Activated naive CD4-positive, alpha-beta T cell treated with anti-CD3 and anti-CD28 coated beads, Interleukin-2, amount 50 U/mL, for 24 hours (primary cell): Measurements from ENCODE around the gene LY6G5B.

ENCODE experiments used
- H3K27ac Mint-ChIP-seq: one replicate; pipeline ENCODE4 v1.8.0; 2021; ENCODE audit warnings: mild to moderate bottlenecking, mixed read lengths
- H3K27me3 Mint-ChIP-seq: one replicate; pipeline ENCODE4 v1.8.0; 2021; ENCODE audit warnings: mixed read lengths
- H3K36me3 Mint-ChIP-seq: one replicate; pipeline ENCODE4 v1.8.0; 2021; ENCODE audit warnings: mixed read lengths
- H3K4me1 Mint-ChIP-seq: one replicate; pipeline ENCODE4 v1.8.0; 2021; ENCODE audit warnings: mixed read lengths
- H3K4me3 Mint-ChIP-seq: one replicate; pipeline ENCODE4 v1.8.0; 2021; ENCODE audit warnings: mild to moderate bottlenecking, mixed read lengths
- H3K9me3 Mint-ChIP-seq: one replicate; pipeline ENCODE4 v1.8.0; 2021; ENCODE audit warnings: mixed read lengths

LY6G5B gene

DNA sequence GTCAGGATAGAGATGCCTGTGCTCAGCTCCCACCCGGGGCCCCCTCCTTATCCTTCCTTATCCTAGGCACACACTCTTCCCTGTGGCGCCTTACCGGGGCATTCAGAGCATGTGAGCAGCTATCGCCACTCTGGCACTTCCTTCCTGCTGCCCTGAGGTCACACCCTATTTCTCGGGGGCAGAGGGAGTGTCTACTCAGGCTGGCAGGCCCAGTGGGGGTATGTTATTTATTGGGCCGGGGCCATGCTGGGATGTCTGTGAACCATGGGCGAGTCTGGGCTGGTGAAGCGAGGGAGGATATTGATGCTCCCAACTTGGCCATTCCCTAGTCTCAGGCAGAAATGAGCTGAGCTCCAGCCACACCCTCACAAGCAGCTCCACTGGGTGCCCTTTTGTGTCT, 41.5 kb downstream of the LY6G5B start:
- Mint-ChIP-seq H3K4me1 (peaks cover 19% of the 10 kb centered on the region), H3K9me3 (no peaks in the 10 kb centered on the region), H3K27ac (no peak overlapping the region), H3K4me3 (no peak overlapping the region), H3K36me3 (no peaks in the 10 kb centered on the region), H3K27me3 (no peaks in the 10 kb centered on the region)

DNA sequence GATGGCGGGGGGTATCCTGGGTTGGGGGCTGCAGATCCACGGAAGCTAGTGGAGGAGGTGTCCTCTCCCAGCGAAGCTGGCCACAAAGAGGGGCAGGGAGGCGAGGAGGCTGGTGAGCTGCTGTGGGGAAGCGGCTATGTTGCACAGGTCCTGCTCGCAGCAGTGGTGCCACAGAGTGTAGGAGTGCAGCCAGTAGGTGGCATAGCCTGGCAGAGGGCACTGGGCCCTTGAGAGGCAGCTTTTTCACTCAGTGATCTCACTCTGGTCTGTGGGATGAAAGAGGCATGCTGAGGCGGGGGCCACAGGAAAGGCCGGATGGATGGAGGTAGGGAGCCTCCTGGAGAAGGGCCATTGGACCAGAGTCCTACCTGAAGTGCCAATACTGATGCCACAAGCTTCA, 42.5 kb downstream of the LY6G5B start:
- Mint-ChIP-seq H3K27ac (no peak overlapping the region), H3K27me3 (no peaks in the 10 kb centered on the region), H3K4me3 (no peak overlapping the region), H3K4me1 (peaks cover 19% of the 10 kb centered on the region), H3K9me3 (no peaks in the 10 kb centered on the region), H3K36me3 (no peaks in the 10 kb centered on the region)

DNA sequence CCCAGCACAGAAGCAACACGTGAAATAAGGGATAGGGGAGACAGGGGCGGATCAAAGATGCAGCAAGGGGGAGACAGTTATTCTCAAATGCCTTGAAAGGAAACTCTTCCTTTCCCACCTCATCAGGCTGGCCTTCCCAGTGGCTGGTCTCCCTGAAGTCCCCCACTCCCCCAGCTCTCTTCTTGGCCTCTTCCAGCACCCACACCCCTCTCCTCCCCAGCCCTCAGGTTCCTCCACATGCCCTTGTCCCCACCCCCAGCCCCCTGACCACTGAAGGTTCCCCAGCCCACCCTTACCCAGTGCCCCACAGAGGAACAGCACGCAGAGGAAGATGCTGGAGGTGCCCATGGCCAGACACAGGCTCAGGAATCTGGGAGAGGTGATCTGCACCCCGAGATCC, 43.7 kb downstream of the LY6G5B start:
- Mint-ChIP-seq H3K27me3 (no peaks in the 10 kb centered on the region), H3K4me3 (no peak overlapping the region), H3K4me1 (peaks cover 19% of the 10 kb centered on the region), H3K9me3 (no peaks in the 10 kb centered on the region), H3K36me3 (no peaks in the 10 kb centered on the region), H3K27ac (no peak overlapping the region)

DNA sequence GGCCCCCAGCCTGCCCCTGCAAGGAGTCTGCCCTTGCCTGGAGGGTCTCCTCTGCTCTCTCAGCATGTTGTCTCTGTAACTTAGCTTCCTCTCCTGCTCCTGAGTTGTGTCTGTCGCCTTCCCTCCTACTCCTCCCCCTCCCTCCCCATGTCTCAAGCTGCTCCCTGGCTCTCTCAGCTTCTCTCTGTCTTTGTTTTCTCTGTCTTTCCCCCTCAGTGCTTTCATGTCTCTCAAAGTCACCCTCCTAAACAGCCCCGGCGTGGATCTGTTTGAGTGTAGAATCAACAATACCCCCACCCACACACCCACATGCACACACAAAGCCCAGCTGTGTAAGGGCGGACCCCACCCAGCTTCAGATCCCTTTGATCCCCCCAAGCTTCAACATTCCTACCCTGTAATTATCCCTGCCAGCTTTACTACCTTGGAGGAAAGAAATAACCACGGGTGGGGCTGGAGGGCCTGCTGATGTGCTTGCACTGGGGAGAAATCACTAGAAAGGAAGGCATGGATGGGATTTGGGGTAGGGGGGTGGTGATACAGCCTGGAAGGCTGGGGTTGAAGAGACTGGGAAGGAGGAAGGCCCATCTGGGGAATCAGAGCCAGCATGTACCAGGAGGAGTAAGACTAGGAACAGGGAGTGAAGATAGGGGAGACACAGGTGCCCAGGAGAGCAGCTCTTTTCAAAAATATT, 44.4 kb downstream of the LY6G5B start:
- H3K27me3 Mint-ChIP-seq = no peaks in the 10 kb centered on the region
- H3K27ac Mint-ChIP-seq = peak overlapping the region; percentile 17
- H3K9me3 Mint-ChIP-seq = no peaks in the 10 kb centered on the region
- H3K36me3 Mint-ChIP-seq = no peaks in the 10 kb centered on the region
- H3K4me3 Mint-ChIP-seq = no peak overlapping the region
- H3K4me1 Mint-ChIP-seq = peaks cover 19% of the 10 kb centered on the region

DNA sequence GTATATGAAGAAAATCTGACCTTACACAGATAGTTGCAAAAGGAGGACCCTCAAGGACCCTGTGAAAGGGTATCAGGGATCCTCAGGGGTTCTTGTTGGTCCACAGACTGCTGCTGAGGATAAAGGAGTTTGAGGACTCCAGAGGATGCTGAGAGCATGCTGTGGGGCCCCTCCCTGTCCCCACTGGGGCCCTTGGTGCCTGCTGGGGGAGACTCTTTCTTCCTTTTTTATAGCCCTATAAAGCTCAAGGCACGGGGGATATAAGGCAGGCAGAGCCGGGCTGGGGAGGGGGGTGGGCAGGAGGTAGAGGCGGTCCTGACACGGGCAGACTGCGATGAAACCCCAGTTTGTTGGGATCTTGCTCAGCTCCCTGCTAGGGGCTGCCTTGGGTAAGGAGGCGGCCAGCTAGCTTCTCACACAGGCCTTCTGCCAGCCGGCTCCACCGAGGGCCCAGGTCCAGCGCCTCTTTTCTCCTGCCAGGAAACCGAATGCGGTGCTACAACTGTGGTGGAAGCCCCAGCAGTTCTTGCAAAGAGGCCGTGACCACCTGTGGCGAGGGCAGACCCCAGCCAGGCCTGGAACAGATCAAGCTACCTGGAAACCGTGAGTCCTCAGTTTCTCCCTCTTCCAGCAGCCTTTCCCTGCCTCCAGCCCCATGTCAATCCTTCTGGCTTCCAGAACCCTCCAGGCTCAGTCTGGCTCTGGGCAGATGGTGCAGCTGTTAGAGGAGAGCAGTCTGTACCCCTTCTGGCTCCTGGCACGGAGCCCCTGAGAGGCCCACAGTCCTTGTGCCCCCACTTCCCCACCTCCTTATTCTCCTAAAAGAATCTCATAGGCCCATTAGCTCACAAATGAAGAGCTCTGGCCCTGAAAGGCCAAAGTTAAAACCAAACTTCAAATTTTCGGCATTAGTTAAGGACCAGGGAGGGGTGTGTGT, 45.5 kb downstream of the LY6G5B start, which contains the start of gene LY6G6D:
TSS of gene LY6G6D (plus strand) at position 327 of the 937 bp plus-strand sequence. CDS start at position 335, 8 bp downstream.
- Mint-ChIP-seq H3K27me3 (no peaks in the 10 kb centered on the region), H3K4me1 (peaks cover 19% of the 10 kb centered on the region), H3K27ac (no peak within 1 kb of the TSS), H3K4me3 (no peak within 1 kb of the TSS), H3K9me3 (no peaks in the 10 kb centered on the region), H3K36me3 (no peaks in the 10 kb centered on the region)

DNA sequence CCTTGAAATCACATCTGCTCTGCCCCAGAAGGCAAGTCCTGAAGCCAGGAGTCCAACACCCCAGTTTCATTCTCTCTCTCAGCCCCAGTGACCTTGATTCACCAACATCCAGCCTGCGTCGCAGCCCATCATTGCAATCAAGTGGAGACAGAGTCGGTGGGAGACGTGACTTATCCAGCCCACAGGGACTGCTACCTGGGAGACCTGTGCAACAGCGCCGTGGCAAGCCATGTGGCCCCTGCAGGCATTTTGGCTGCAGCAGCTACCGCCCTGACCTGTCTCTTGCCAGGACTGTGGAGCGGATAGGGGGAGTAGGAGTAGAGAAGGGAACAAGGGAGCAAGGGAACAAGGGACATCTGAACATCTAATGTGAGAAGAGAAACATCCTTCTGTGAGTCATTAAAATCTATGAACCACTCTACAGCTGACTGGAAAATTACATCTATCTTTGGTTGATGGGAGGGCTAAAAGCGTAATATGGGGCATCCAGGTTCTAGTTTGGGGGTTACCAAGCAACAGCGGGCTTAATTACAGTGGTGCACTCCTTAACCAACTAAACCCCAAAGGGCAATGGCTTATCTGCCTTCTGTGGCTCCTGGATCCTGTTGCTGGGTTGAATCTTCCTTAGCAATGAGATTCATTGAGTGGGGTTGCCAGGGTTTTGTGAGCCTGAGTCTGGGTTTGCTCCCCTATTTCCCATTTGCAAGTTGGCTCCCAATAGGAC, 47.9 kb downstream of the LY6G5B start:
- Mint-ChIP-seq H3K4me3 (no peak overlapping the region), H3K9me3 (no peaks in the 10 kb centered on the region), H3K27me3 (no peaks in the 10 kb centered on the region), H3K27ac (peak overlapping the region; percentile 14), H3K36me3 (no peaks in the 10 kb centered on the region), H3K4me1 (peaks cover 5% of the 10 kb centered on the region)

DNA sequence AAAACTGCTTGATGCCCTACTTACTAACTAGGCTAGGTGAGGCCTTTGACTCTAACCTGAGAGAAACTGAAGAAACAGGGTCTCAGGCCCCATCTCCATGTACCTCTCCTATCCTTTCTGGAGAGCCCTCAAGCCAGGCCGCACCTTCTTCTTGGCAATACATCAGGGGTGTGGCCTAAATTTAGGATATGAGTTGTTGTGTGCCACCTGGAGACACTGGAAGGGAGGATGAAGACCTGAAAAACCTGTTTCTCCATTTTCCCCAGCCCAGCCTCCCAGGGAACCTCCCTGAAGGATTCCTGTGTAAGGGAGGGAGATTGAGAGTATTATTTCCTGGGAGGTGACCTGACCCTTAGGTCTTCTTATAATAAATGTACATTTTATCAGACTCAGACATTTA, 48.5 kb downstream of the LY6G5B start:
- Mint-ChIP-seq H3K27ac (peak overlapping the region; percentile 46), H3K27me3 (no peaks in the 10 kb centered on the region)

DNA sequence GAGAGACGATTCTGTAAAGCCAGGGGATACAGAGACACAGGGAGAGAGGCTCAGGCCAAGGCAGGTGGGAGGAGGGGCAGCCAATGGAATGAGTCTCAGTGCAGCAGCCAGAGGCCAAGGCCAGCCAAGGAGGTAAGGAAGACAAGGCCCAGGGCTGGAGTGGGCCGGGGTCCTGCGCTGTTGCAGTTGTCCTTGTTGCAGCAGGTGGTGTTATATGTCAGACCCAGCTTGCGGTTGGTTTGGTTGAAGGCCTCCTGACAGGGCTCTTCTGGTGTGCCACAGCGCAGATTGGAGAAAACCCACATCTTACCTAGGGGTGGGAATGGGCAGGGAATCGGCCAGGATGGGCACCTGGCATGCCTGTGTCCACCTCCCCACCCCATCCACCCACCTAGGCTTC, 49.2 kb downstream of the LY6G5B start:
- Mint-ChIP-seq H3K9me3 (no peaks in the 10 kb centered on the region), H3K36me3 (no peaks in the 10 kb centered on the region), H3K27ac (no peak overlapping the region), H3K4me1 (peaks cover 2% of the 10 kb centered on the region), H3K27me3 (no peaks in the 10 kb centered on the region), H3K4me3 (no peak overlapping the region)

More for the DNA sequence above, 48.5 kb downstream of the LY6G5B start:
- Mint-ChIP-seq H3K4me1 (peaks cover 5% of the 10 kb centered on the region), H3K4me3 (no peak overlapping the region), H3K36me3 (no peaks in the 10 kb centered on the region), H3K9me3 (no peaks in the 10 kb centered on the region)

DNA sequence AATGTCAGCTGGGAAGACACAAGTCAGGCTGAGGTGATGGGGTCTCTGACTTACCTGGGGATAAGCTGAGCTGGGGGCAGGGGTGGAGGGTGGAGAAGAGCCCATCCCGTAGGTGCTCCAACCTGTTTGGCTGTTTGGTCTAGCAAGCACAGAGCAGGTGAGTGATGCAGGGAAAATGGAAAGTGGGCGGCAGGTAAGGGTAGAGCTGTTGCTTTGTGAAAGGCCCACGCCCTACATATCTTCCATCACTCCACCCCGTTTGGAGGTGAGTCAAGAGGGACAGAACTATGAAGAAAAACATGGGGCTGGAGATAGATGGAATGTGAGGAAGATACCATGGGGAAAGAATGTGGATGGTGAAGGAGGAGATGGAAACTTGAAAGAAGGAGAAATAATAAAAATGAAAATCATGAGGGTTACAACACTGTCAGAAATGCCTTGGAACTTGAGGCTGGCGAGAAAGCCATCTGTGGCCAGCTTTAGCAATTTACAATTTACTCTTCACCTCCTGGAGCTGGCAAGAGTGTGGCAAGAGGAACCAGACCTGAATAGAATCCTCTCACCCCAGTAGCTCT, 50.5 kb downstream of the LY6G5B start:
- Mint-ChIP-seq H3K27me3 (no peaks in the 10 kb centered on the region), H3K4me3 (no peak overlapping the region), H3K4me1 (no peaks in the 10 kb centered on the region), H3K36me3 (no peaks in the 10 kb centered on the region), H3K9me3 (no peaks in the 10 kb centered on the region), H3K27ac (no peak overlapping the region)

DNA sequence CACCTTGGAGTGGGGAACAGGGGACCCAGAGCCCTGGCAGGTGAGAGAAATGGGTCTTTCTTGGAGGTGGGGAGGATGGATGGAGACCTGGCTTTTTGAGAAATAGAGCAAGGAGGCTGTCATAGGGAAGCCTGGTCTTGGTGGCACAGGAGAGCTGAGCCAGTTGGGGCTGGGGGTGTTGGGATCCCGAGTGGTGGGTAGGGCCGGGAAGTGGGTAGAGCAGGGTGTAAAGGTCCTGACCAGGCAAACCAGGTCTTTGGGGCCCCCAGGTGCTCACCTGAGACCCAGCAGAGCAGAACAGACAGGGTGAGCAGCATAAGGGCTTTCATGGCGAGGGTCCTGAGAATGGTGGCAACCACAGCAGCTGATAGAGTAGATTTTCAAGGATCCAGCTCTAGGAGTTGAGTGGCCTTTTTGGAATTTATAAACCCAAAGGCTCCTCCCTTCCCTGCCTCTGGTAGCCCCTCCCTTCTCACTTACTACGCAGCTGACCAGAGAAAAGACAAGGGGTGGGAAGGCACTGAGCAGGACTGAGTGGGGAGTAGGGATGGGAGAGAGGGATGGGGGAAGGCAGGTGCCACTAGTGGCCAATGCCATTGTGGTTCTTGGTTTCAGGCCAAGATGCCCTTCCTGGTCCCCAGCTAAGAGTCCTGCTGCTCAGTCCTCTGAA, 51.7 kb downstream of the LY6G5B start, which contains the start of gene LY6G6C:
TSS of gene LY6G6C (minus strand) at position 396 of the 670 bp plus-strand sequence. CDS start at position 329, 67 bp downstream.
- H3K27ac Mint-ChIP-seq = peak within 1 kb of the TSS; percentile 48
- H3K27me3 Mint-ChIP-seq = no peaks in the 10 kb centered on the region
- no peak within 1 kb of the TSS for H3K4me3 Mint-ChIP-seq
- no peaks in the 10 kb centered on the region for H3K36me3 Mint-ChIP-seq
- no peaks in the 10 kb centered on the region for H3K9me3 Mint-ChIP-seq
- peaks cover 10% of the 10 kb centered on the region for H3K4me1 Mint-ChIP-seq

DNA sequence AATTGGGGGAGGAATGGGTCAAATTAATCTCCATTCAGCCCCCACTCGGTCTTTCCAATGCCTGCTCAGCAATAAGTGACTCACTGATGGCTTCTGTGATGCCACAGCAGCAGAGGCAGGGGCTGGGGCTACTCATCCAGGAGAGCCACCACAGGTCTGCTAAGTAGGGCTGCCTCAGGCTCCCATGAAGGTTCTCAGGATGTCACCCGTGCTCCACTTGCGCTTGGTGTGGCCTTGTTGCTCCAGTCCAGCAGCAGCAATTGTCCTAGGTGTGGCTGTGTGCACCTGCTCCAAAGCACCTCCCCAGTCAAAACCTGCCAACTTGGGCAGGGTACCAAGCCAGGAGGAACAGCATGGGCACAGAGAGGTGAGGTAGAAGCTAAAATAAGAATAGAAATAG, 52.4 kb downstream of the LY6G5B start:
- no peaks in the 10 kb centered on the region for H3K9me3 Mint-ChIP-seq
- no peaks in the 10 kb centered on the region for H3K36me3 Mint-ChIP-seq
- no peak overlapping the region for H3K4me3 Mint-ChIP-seq
- peaks cover 17% of the 10 kb centered on the region for H3K4me1 Mint-ChIP-seq
- H3K27ac Mint-ChIP-seq = no peak overlapping the region
- no peaks in the 10 kb centered on the region for H3K27me3 Mint-ChIP-seq
